Measurements from ENCODE around the gene DMD.
"Not testable (repeated sequence)": the region's sequence is repeated elsewhere in the genome, so short reads cannot be mapped to it uniquely, and the experiment has no call there.

The DMD gene

GRCh38 chrX:31656013-31656412 lies 1555.3 kb downstream of the DMD start:
- no peak for DNase-seq

- no peak for DNase-seq
Measured at GRCh38 chrX:31653422-31653821, 1557.9 kb downstream of the DMD start.

- DNase-seq = no peak
Measured at GRCh38 chrX:31652650-31653049, 1558.7 kb downstream of the DMD start.

- no peak for DNase-seq
Measured at GRCh38 chrX:31649201-31649600, 1562.1 kb downstream of the DMD start.

DNA sequence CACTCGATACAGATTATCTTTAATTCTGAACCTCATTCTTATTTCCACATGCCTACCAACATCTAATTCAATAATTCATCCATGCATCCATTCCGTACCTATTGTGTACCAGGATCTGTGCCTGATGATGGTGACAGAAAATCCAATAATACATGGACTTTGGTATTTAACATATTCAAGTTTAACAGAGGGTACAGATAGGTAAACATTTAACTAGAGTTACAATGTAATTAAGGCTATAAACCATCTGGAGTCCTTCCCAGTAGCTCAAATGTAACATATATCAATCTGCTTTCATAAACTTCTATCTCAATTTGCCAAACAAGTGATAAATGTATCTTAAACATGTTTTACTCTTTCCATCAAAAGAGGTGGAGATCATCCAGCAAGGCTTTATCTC lies 1578.0 kb downstream of the DMD start:
- DNase-seq = no peak

GRCh38 chrX:31629195-31629594 lies 1582.2 kb downstream of the DMD start:
- no peak for DNase-seq

DNA sequence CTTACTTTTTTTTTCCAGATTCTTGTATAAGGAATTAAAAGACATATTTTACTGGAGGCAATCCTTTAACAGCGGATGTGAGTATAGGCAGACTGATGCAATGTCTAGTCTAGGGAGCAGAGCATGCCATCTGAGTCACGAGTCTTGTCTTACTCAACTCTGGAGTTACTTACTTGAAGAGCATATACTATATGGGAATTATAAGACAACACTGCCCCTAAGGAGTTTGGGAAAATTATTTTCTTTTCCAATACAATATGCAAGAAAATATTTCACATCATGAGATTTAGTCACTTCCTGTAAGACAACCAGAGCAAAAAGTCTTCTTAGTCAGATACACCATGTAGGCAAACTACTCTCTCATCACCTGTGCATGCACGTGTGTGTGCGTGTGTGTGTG lies 1602.2 kb downstream of the DMD start:
- DNase-seq = no peak

DNA sequence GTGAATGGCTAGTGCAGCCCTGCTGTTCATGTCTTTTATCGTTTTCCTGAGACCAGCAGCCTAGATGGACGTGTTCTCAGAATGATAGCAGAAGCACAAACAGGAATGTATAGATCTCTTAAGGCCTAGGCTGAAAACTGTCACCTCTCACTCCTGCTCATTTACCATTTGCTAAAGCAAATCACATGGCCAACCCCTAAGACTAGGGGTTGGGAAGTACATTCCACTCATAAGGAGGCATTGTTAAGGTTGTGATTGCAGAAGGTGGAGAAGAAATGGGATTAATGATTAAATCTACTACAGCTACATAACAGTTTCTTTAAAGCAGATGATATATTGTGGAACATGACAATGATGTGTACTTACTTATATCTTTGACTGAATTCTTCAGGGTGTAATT lies 1602.7 kb downstream of the DMD start:
- DNase-seq = no peak

GRCh38 chrX:31606771-31607170 lies 1604.6 kb downstream of the DMD start:
- DNase-seq = no peak

- no peak for DNase-seq
Measured at GRCh38 chrX:31604629-31605221, 1606.6 kb downstream of the DMD start.

DNA sequence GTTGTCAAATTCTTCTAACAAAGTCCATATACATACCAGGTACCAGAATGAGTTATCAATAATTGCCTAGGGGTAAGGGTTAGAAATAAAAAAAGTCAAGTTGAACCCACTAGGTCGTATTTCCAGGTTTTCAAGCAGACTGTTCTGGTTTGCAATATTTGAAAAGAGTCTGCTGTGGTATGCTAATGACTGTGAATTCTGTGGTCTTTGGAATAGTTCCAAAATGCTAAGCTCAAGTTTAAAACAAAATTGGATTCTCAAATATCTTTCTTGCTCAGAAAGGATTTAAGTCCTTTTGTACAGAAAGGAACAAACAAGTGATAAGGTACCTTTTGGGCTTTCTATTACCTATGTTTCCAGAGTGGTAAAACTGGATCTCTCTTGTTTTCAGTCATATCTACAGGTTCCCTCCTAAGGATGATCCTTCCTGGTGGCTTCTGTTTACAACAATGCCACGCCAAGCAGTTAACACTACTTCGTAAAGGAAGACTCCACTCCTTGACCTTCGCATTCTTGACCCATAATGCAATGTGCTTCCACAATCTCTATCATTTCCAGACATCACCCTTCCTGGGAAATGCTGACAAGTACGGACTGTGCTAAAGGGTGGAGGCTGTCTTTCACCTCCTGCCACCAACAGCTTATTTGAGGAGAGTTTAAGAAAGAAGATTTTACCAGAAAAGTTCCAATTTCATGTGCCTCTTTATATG lies 1607.8 kb downstream of the DMD start:
- no peak for DNase-seq

DNA sequence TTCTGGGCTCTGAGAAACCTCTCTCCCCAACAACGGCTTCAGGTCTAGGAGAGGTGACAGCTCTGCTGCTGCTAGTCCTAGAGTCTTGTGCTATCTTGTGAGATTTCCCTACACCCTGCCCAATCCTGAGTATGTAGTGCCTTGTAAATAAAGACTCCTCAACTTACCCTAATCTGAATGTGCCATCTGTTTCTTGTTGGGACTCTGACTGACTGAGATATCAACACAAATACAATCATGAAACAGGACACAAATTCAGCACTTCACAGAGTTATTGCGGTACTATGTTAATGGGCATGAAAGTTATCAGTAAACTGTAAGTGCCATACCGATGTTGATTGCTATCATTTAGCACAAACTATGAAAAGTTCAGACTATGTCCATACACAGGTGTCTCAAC lies 1610.5 kb downstream of the DMD start:
- no peak for DNase-seq

- no peak for DNase-seq
Measured at GRCh38 chrX:31593353-31593752, 1618.0 kb downstream of the DMD start.

GRCh38 chrX:31591355-31591754 lies 1620.0 kb downstream of the DMD start:
- no peak for DNase-seq

DNA sequence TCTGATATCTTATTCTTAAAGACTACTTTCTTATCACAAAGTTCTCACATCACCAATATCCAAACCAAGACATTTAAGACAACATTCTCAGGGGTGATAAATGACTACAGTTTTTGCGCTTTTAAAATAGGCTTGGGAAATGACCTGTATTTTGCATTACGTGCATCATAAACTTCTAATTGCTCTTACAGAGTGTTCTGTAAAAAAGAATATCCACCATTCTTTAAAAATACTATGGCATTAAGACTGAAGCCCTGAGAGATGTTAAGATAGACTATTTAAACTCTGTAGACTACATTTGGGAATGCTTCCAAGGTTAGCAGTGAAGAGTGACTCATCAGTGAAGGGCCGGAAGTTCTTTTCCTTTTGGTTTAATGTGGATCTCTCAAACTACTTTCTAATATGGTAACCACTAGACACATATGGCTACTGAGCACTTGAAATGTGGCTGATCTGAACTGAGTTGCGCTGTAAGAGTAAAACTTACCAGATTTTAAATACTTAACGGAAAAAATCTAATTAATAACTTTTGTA lies 1620.7 kb downstream of the DMD start:
- no peak for DNase-seq

GRCh38 chrX:31589503-31589902 lies 1621.8 kb downstream of the DMD start:
- DNase-seq = no peak

GRCh38 chrX:31588355-31588754 lies 1623.0 kb downstream of the DMD start:
- no peak for DNase-seq

- DNase-seq = not testable (repeated sequence)
Measured at GRCh38 chrX:31583892-31584291, 1627.5 kb downstream of the DMD start.

GRCh38 chrX:31580726-31581125 lies 1630.6 kb downstream of the DMD start:
- no peak for DNase-seq

- DNase-seq = no peak
Measured at GRCh38 chrX:31580227-31580626, 1631.1 kb downstream of the DMD start.

DNA sequence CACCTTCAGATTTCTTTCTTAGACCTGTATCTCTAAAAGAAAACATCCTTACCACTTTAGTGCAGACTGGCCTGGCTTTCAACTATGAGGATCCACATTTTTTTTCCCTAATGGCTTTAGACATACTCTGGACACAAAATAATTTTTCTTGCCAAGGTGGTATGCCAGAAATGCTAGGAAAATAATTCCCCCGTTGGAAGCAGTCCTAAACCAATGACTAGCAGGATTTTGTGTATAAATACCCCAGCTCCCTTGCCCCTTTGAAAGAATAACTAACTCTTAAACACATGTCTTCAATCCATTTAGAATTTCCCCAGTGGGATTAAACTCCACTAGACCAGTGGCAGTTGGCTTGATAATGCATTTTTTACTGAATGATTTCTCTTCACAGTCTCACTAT lies 1639.0 kb downstream of the DMD start:
- DNase-seq = no peak

GRCh38 chrX:31570658-31571057 lies 1640.7 kb downstream of the DMD start:
- no peak for DNase-seq

GRCh38 chrX:31563792-31564191 lies 1647.6 kb downstream of the DMD start:
- no peak for DNase-seq

DNA sequence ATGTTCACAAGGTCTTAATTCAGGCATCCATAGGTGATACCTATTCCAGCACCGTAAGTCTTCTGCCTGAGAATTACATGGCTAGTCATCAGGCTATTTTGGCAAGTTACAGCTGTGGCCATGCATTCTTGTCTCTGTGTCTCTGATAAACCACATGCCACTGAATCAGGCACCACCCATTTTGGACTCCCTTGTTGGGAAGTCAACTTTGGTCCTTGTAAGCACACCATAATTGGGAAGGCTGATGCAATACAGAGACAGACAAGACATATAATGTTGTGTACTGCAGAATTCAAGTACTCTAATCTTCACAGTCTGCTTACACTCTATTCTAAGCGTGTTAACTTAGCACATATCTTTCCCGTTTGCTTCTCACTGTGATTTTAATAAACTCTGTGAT lies 1655.8 kb downstream of the DMD start:
- DNase-seq = no peak

GRCh38 chrX:31551913-31552312 lies 1659.4 kb downstream of the DMD start:
- DNase-seq = no peak
